ENCODE results near the gene HADHA.

HADHA gene

DNA sequence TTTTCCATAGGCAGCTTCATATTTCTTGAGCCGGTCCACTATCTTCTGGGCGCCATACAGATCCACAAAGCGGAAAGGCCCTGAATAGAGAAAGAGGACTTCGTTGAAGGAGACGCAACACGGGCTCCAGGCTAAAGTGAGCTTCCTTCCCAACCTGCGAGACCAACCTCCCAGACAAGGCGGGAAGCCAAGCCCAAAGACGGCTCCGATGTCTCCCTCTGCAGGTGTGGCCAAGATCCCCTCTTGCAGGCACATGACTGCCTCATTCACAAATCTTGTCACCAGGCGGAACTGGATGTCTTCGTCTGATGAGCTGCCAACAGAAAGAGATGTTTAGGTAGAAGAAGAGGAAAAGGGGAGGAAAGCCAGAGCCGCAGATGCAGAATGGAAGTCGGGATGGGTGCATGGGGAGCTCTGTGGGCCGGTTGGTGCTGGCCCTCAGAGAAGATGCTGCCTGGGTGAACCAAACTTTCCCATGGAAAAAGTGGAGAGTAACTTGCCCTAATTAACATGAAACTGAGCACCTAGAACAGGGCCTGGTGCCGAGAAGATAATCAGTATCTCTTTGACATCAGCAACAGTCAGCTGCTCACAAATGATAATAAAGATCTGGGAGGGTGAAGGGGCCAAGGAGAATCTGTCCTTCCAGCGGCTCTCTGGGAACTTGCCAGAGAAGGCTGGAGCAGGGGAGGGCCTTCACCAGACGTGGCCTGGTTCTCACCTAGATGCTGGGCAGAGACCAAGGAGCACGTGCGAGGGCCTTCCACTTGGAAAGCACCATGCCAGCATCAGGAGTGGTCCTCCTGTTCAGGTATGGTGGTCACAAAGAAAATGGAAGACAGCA is 52.9 kb downstream of the HADHA start:
- DNase-seq = no peak

DNA sequence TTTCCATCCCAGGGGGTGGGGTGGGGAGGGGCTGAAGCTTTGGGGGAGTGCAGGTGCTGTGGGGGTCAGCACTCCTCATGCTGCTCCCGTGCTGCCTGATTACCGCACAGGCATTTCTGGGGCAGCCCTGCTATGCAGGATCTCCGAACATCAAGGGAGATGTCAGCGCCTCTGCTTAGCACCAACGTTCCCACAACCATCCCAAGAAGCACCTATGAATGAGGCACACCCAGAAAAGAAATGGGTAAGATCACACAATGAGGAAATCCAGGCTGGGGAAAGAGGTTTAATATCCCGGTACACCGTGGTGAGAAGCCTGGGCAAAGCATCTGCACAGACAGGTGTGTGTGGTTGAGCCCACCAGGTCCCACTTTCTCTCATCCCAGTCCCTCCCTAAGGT is 54.1 kb downstream of the HADHA start:
- no peak for DNase-seq

DNA sequence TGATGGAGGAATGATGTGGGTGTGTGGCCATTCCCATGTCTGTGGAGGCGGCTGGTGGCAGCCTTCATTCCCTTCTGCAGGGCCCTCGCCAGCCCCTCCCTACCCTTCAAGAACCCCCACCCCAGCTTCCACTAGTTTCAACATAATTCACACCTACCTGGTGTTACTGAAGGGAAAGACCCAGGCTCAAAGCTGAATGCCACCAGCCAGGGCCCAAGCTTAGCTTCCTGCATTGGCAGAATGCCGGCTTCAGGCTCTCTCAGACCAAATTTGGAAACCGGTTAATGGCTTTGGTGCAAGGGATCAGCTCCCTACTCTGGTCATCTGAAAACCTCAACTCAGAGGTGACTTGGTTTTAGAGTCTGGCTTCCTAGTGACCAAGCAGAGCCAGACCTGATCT is 54.7 kb downstream of the HADHA start:
- DNase-seq = no peak

DNA sequence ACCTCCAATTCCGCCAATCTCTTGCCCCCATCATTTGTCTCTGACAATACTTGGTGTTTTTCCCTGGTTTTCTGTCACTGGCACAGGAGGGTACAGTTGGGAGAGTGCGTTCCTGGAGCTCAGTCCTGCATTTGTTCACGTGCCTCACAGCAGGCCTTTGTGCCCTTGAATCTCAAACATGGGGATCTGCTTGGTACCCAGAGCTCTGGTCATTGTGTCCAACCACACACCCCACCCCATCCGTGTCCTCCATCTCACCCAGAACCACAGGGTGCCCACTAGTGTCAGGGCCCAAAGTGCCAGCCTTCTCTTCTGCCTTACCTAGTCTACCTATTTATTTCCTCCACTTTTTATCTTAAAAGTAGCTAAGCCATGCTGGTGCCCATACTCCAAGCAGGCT is 55.3 kb downstream of the HADHA start:
- no peak for DNase-seq

DNA sequence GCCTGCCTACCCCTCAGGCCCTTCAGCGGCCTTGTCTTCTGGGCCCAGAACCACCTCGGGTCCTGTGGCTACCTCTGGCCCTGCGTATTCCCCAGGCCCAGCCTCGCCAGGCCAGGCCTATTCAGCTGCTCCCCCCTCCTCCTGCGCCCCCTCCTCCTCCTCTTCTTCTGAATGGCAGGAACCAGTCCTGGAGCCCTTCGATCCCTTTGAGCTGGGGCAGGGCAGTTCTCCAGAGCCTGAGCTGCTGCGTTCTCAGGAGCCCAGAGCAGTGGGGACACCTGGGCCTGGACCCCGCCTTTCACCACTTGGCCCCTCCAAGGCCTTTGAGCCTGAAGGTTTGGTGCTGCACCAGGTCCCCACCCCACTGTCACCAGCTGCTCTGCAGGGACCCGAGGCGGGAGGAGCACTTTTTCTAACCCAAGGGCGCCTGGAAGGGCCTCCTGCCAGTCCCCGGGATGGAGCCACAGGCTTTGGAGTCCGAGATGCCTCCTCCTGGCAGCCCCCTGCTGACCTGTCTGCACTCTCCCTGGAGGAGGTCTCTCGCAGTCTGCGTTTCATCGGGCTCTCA is 56.8 kb downstream of the HADHA start:
- DNase-seq = no peak

DNA sequence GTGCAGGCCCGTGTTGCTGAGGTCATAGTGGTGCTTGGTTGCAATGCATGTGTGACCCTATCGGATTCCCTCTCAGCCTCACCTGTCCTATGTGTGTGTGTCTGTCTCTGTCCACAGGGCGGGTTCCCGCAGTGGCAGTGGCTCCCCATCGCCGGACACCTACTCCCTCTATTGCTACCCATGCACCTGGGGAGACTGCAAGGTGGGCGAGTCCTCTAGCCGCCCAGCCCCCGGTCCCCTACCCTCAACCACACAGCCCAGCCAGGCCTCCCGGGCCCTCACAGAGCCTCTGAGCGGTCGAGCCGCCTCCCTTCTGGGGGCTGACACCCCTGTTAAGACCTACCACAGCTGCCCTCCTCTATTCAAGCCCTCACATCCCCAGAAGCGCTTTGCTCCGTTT is 57.3 kb downstream of the HADHA start:
- DNase-seq = no peak

DNA sequence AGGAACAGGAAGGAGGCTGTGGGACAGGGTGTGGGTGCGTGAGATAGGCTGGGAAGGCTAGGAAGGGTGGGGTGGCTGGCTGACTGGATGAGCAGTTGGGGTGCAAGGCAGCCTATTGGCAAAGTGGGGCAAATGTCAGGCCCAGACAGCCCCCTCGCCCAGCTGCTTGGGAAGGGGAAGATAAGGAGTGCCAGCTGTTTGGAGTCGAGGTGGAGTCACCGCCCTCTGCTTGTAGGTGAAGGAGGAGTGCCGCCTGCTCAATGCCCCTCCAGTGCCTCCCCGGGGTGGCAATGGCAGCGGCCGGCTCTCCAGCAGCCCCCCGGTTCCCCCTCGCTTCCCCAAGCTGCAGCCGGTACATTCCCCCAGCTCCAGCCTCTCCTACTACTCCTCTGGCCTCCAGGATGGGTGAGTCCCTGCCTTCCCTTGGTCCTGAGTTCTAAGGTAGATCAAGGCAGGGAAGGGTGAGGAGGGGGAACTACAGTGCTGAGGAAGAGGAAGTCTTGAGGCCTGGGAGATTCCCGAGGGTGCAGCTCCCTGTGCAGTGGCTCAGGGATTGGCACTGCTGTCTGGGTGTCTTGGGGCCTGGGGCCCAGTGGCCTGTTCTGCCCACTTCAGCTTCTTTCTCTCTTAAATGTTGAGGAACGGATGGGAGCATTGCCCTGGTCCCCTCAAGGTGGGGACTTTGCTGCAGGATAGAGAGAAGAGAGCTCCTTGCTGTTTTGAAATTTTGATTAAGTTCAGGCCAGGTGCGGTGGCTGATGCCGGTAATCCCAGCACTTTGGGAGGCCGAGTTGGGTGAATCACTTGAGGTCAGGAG is 58.3 kb downstream of the HADHA start:
- DNase-seq = peak in 3 of 4 experiments; percentile 24 to 42 (median 40)

DNA sequence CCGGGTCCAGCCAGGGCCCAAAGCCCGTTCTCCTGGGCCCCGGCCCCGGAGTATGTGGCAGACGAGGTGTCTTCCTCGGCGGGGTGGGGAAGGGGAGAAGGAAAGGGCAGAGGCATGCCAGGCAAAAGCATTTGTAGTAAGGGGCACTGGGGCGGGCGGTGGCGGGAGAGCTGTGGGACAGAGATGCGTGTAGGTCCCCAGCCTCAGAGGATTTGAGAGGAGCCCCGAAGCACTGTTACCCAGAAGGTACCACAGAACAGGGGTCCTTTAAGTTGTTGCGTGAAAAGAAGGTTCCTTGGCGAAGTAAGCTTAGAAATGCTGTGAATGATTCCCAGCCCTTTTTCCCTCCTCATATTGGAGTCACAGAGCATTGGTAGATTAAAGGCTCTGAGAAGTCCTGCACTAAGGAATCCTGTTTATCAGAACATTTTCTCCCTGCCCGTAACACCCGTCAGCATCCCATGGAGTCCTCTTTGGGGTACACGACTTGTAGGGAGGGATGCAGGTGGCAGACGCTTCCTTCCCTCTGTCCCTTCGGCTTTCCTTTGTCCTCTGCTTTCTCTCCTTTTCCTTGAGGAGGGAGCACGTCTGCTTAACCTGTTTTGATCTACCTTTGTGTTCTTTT is 59.0 kb downstream of the HADHA start:
- no peak for DNase-seq

DNA sequence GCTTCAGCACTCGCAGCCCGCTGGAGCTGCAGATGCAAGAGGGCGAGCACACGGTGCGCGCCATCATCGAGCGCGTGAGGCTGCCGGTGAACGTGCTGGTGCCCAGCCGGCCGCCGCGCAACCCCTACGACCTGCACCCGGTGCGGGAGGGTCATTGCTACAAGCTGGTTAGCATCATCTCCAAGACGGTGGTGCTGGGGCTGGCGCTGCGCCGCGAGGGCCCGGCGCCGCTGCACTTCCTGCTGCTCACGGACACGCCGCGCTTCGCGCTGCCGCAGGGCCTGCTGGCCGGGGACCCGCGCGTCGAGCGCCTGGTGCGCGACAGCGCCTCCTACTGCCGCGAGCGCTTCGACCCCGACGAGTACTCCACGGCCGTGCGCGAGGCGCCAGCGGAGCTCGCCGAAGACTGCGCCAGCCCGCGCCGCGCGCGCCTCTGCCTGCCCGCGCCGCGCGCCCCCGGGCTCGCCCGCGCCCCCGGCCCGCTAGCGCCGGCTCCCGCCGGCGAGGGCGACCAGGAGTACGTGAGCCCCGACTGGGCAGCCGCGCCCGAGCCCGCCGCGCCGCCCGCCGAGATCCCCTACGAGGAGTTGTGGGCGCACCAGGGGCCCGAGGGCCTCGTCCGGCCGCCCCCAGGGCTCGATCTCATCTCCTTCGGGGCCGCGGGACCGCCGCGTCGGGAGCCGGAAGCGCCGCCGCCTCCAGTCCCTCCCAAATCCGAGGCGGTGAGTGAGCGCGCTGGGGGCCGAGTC is 59.7 kb downstream of the HADHA start:
- peak; percentile 87 to 95 (median 93) for DNase-seq

DNA sequence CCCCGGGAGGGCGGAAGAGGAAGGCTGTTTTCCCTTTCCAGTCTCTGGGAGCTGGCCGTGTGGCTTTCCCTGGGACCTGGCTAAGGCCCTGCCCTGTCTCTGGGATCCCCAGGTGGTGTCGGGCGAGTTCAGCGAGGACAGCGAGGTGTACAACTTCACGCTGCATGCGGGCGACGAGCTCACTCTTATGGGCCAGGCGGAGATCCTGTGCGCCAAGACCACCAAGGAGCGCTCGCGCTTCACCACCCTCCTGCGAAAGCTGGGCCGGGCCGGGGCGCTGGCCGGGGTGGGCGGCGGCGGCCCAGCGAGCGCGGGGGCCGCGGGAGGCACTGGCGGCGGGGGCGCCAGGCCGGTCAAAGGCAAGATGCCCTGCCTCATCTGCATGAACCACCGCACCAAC is 60.3 kb downstream of the HADHA start:
- no peak for DNase-seq

DNA sequence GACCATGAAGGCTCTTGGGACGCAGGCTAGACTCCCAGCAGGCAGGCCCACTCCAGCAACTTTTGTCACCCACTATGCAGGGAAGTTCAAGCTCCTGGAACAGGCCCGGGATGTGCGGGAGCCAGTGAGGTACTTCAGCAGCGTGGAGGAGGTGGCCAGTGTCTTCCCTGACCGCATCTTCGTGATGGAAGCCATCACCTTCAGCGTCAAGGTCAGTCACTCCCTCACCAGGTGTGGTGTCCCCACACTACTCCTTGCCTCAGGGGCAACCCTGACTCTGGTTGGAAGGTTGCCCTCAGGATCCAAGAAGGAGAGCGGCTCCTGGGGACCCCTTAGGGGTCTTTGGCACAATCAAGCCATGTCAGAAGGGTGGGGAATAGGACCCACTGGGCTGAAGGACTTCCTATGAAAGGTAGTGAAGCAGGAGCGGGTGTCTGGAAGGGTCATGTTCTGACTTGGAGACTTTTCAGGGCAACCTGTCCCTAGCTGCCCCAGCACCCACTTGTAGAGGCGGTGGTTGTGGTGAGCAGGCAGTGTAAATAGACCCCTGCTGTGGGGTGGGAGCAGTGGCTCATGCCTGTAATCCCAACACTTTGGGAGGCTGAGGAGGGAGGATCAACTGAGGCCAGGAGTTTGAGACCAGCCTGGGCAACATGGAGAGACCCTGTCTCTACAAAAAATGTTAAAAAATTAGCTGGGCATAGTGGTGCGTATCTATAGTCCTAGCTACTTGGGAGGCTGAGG is 61.4 kb downstream of the HADHA start:
- no peak for DNase-seq

DNA sequence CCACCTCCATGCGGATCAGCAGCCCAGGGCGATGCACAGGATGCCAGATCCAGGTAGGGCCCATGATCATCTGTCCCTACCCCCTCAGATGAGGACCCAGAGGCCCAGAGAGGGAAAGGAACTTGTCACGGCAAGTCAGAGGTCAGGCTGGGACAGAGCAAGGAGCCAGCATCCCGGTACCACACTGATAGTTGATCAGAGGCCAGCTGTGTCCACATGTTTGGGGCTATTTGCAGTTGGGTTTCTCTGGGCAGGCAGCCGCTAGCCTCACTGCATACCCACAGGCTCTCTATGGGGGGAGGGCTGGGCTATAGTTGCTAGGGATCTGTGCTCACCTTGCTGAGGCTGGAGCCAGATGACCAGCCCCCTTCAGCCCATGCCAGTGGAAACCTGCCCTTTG is 62.0 kb downstream of the HADHA start:
- no peak for DNase-seq

DNA sequence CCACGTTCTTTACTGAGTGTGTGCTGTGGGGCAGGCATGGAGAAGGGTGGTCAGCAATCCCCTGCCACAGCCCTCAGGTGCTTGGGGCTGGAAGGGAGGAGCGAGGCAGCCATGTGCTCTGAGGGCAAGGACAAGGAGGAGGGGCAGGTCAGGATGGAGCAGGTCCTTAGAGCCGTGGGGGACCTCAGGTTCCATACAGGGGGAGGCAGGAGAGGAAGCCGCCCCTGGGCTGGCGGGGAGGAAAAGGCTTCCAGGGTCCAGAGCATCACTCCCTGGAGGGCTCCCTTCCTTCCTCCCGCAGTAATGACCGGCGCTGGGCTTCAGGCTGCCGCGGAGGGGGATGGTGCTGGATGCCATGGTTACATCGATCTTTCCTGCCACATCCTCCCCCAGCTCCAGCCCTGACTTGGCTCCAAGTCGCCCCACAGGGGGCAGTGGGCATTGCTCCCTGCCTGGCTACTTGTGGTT is 65.0 kb downstream of the HADHA start:
- no peak for DNase-seq

DNA sequence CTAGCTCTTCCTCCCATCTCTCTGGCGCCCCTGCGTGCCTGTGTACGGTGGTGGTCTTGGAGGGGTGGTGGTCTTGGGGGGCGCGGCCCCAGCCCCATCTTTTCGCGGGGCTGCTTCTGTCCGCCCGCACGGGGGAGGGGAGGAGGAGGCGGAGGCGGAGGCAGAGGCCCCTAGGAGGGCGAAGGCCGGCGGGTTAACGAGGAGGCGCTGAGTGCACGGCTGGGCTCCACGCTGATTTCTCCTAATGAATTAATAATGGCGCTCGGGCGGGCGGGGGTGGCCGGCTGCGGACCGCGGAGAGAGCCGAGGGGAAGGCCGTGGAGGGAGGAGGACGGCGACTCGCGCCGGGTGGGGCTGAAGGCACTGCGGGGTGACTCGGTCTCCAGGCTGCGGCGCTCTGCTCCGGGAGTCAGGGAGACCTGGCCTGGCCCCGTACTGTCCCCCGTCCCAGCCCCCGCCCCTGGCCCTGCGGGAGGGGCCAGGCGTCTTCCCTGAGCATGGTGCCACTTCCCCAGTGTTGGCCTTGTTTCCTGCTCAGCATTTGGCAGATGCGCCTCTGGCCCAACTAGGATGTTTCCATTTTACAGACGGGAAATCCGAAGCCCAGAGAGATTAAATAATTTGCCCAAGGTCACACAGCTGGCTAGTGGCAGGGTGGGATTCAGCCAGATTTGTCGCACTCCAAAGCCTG is 65.5 kb downstream of the HADHA start:
- DNase-seq = peak; percentile 23 to 56 (median 41)

DNA sequence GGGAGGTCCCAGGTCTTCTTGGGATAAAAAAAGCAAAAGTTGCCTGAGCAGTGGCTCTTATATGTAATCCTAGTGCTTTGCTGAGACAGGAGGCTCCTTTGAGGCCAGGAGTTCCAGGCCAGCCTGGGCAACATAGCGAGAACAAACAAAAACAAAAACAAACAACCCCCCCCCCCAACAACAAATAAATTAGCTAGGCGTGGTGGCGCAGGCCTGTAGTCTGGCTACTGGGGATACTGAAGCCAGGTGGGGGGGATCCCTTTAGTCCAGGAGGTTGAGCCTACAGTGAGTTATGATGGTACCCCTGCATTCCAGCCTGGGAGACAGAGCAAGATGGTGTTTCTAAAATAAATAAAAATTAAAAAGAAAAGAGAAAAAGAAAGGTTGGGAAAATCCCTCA is 66.2 kb downstream of the HADHA start:
- no peak for DNase-seq

DNA sequence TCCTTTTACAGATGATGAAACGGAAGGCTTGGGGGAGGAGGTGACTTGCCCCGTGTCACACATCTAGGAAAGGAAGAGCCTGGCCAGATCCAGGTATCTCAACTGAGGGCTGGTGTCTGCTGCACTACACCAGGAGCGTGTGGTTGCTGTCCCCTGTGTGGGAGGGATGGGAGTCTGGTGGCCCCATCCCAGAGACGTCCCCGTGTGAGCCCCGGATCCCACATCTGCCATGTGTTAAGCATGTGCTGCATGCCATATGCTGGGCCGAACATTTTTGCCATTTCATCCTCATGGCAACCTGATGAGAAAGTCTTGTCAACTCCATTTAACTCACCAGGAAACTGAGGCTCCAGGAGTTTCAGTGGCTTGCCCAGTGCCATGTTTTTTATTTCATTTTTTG is 67.3 kb downstream of the HADHA start:
- no peak for DNase-seq

DNA sequence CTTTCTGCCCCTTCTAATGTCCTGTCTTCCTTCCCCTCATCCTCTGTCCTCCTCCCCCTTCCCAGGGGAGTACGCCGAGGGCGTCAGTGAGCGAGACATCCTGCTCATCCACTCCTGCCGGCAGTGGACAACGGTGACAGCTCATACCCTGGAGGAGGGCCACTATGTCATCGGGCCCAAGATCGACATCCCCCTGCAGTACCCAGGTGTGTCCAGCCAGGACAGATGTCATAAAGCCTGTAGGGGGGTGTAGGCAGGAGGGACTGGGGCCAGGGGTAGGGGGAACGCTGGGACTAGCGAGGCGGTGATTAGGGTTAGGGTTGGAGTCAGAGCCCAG is 68.2 kb downstream of the HADHA start:
- no peak for DNase-seq

DNA sequence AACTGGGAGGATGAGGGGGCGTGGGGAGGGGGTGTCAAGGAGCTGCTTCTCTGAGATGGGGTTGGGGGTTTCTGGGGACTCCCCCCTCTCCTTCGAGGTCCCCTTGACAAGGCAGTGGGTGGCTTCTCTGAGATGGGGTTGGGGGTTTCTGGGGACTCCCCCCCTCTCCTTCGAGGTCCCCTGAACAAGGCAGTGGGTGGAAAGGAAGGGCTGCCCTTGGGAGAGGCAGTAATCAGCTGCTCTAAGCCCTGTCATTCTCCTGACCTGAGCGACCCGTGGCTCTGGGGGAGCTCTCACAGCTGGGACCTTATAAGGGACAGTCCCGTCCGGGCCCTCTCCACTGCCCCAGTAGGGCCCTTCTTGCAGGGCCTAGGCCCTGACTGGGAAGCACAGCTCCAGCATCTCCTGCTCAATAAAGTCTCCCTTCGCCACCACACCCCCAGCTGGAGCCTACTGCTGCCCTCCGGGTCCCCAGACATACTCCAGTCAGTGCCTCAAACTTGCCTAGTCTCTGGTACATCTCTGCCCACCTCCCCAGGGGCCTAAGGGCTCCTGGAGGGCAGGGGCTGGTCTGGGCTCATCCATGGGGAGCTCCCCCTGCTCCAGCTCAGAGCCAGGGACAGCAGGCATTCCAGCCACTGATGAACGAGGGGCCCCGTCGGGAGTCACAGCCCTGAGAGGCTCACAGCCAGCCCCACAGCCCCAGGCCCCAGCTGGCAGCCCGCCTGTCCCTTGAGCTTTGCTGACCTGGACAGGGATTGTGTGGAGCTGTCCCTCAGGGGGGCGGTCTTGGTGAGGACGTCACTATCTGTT is 68.8 kb downstream of the HADHA start:
- no peak for DNase-seq

DNA sequence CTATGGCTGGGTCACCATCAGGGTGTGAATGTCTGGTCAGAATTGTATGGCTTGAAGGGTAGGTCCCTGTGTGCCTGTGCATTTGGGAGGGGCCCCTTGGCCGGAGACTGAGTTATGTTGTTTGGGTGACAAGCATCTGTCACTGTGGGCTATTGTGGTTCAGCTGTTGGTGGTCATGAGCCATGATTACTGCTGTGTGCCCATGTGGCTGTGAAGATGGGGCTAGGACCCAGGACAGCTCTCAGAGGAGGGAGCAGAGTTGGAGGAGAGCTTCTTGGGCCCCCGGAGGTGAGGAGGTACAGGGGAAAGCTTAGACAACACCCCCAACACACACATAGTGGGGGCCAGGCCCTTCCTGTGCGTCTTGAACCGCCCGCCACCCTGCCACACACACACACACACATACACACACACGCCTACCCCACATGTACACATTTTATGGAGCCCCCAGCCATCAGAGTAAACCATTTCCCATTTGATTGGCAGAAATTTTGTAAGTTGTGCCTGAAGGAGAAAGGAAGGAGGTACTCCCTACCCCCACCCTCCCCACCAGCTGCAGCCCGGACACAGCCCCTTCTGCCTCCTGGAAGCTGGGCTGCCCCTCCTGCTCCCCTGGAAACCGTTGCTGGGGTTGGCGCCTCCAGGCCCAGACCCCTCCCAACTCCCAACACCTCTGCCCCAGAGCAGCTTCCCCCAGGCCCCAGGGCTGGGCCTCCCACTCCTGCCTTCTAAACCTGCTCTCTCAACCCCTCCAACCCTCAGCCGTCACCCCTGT is 69.6 kb downstream of the HADHA start:
- no peak for DNase-seq

Measured in suppressor macrophage (primary cell).